Endodermal cell (in vitro differentiated cells): ENCODE measurements around the gene RPL22L1. TPM values are rescaled to one million over a fixed set of nuclear protein-coding genes. Genes with fewer than 3 reads are reported as not detected.
"Not testable (repeated sequence)": the region's sequence is repeated elsewhere in the genome, so short reads cannot be mapped to it uniquely, and the experiment has no call there.

ENCODE experiments used
- DNase-seq: peaks from one replicate; pipeline ENCODE4 v3.0.0-alpha.2; 2017
- H3K27ac ChIP-seq: 2 replicates; pipeline ENCODE4 v1.5.1; 2013; ENCODE audit warnings: mild to moderate bottlenecking, low read depth, low read length, moderate library complexity
- H3K27me3 ChIP-seq: 2 replicates; pipeline ENCODE4 v1.6.1; 2013; ENCODE audit warnings: mild to moderate bottlenecking, low read length, moderate library complexity; ENCODE audit not compliant: insufficient read depth, control insufficient read depth, poor library complexity, severe bottlenecking
- H3K36me3 ChIP-seq: 2 replicates; pipeline ENCODE4 v1.7.0; 2013; ENCODE audit warnings: mild to moderate bottlenecking, low read length, moderate library complexity; ENCODE audit not compliant: control insufficient read depth, insufficient read depth
- H3K4me1 ChIP-seq: one replicate; pipeline ENCODE4 v1.7.0; 2013; ENCODE audit warnings: low read length; ENCODE audit not compliant: control insufficient read depth, insufficient read depth
- H3K4me3 ChIP-seq: 2 replicates; pipeline ENCODE4 v1.5.1; 2013; ENCODE audit warnings: mild to moderate bottlenecking, low read length, moderate library complexity
- H3K9ac ChIP-seq: 2 replicates; pipeline ENCODE4 v1.6.1; 2013; ENCODE audit warnings: mild to moderate bottlenecking, low read length, moderate library complexity; ENCODE audit not compliant: poor library complexity, severe bottlenecking; ENCODE audit errors: extremely low read depth
- H3K9me3 ChIP-seq: 2 replicates; pipeline ENCODE4 v1.6.1; 2013; ENCODE audit warnings: mild to moderate bottlenecking, low read length, moderate library complexity; ENCODE audit not compliant: control insufficient read depth
- H3K27ac Mint-ChIP-seq: 2 replicates; pipeline ENCODE4 v1.8.0; 2020; ENCODE audit warnings: mixed read lengths
- H3K27me3 Mint-ChIP-seq: 2 replicates; pipeline ENCODE4 v1.8.0; 2021; ENCODE audit warnings: mild to moderate bottlenecking, mixed read lengths; ENCODE audit not compliant: insufficient read depth
- H3K36me3 Mint-ChIP-seq: 2 replicates; pipeline ENCODE4 v1.8.0; 2020; ENCODE audit warnings: low read depth, mixed read lengths
- H3K4me1 Mint-ChIP-seq: 2 replicates; pipeline ENCODE4 v1.8.0; 2020; ENCODE audit warnings: mixed read lengths
- H3K4me3 Mint-ChIP-seq: 2 replicates; pipeline ENCODE4 v1.8.0; 2020; ENCODE audit warnings: mild to moderate bottlenecking, moderate library complexity, mixed read lengths
- H3K9me3 Mint-ChIP-seq: 2 replicates; pipeline ENCODE4 v1.8.0; 2020; ENCODE audit warnings: mild to moderate bottlenecking, mixed read lengths
- CTCF ChIP-seq: fragments of 200-600 bp; sonication (generic); conservative IDR thresholded peaks from 2 replicates; pipeline ENCODE4 v1.5.0; 2021; ENCODE audit warnings: antibody characterized with exemption, mild to moderate bottlenecking
- WGBS, 2 experiments: methylation state at CpG; one replicate each; pipeline versions ENCODE4 v1.1.5 to v1.1.7; 2013; ENCODE audit warnings: missing lambda C conversion rate in 2 of 2, mixed read lengths in 1 of 2; ENCODE audit not compliant: insufficient coverage in 1 of 2, insufficient read length in 1 of 2; 5-methylcytosine and 5-hydroxymethylcytosine counted together
- total RNA-seq, 2 donors: library from RNA; stranded (reverse); fragmentation: NEBNext Ultra II Directional in 1 of 2; extraction: Animal tissue kit (Norgen Biotek cat#: 25700) in 1 of 2; gene quantifications; 2 replicates in 1 of 2; 3 replicates in 1 of 2; pipeline ENCODE4 v1.2.1, GENCODE V29; 2021

Gene RPL22L1
- total RNA-seq, 2 donors from 2014 or later = 98.0 to 119 TPM

GRCh38 chr3:170829546-170830272, 40.3 kb downstream of the RPL22L1 start:
- H3K36me3 Mint-ChIP-seq = peaks cover under 1% of the 10 kb centered on the region
- Histone ChIP-seq H3K36me3 (no peaks in the 10 kb centered on the region), H3K27ac (no peak overlapping the region), H3K4me1 (peaks cover 7% of the 10 kb centered on the region), H3K4me3 (no peak overlapping the region), H3K9me3 (peaks cover 4% of the 10 kb centered on the region), H3K9ac (no peak overlapping the region), H3K27me3 (no peaks in the 10 kb centered on the region)
- WGBS, 2 experiments = 85 to 90% methylated on average over 8 to 9 of the region's 9 CpGs
- no peaks in the 10 kb centered on the region for H3K9me3 Mint-ChIP-seq
- no peaks in the 10 kb centered on the region for H3K27me3 Mint-ChIP-seq
- H3K27ac Mint-ChIP-seq = peak overlapping the region; percentile 72
- peak; percentile 56 for DNase-seq
- no peak overlapping the region for H3K4me3 Mint-ChIP-seq
- no peak for TF ChIP-seq CTCF
- peaks cover 58% of the 10 kb centered on the region for H3K4me1 Mint-ChIP-seq

GRCh38 chr3:170826047-170826446, 43.9 kb downstream of the RPL22L1 start:
- H3K9me3 Mint-ChIP-seq = peaks cover 27% of the 10 kb centered on the region
- Histone ChIP-seq H3K36me3 (no peaks in the 10 kb centered on the region), H3K27ac (no peak overlapping the region), H3K4me3 (no peak overlapping the region), H3K4me1 (peaks cover 7% of the 10 kb centered on the region), H3K9ac (no peak overlapping the region), H3K9me3 (peaks cover 24% of the 10 kb centered on the region), H3K27me3 (no peaks in the 10 kb centered on the region)
- no peak for TF ChIP-seq CTCF
- peak; percentile 71 for DNase-seq
- peaks cover 27% of the 10 kb centered on the region for H3K36me3 Mint-ChIP-seq
- H3K27ac Mint-ChIP-seq = peak overlapping the region; percentile 28
- no peaks in the 10 kb centered on the region for H3K27me3 Mint-ChIP-seq
- WGBS, 2 experiments = 57 to 59% methylated on average over 1 to 2 of the region's 2 CpGs
- peaks cover 52% of the 10 kb centered on the region for H3K4me1 Mint-ChIP-seq
- H3K4me3 Mint-ChIP-seq = peak overlapping the region; percentile 15

GRCh38 chr3:170823562-170823961, 46.4 kb downstream of the RPL22L1 start:
- DNase-seq, H3K9ac ChIP-seq, H3K27me3 ChIP-seq, H3K4me1 ChIP-seq, H3K27ac Mint-ChIP-seq, H3K36me3 ChIP-seq, H3K27ac ChIP-seq, H3K27me3 Mint-ChIP-seq: not testable (repeated sequence)
- peak overlapping the region; percentile 39 for H3K4me3 Mint-ChIP-seq
- H3K9me3 ChIP-seq = peaks cover 24% of the 10 kb centered on the region
- H3K4me3 ChIP-seq = peak overlapping the region; percentile 9
- peaks cover 27% of the 10 kb centered on the region for H3K36me3 Mint-ChIP-seq
- peaks cover 62% of the 10 kb centered on the region for H3K4me1 Mint-ChIP-seq
- peaks cover 27% of the 10 kb centered on the region for H3K9me3 Mint-ChIP-seq
- 96% methylated on average over 2 of the region's 2 CpGs; no CpG with 5 or more reads in 1 of the 2 experiments for WGBS, 2 experiments

GRCh38 chr3:170818325-170818724, 51.7 kb downstream of the RPL22L1 start:
- H3K4me1 ChIP-seq = peaks cover 20% of the 10 kb centered on the region
- peaks cover 90% of the 10 kb centered on the region for H3K4me1 Mint-ChIP-seq
- not testable (repeated sequence) for DNase-seq, H3K9me3 ChIP-seq, H3K27me3 Mint-ChIP-seq, H3K36me3 ChIP-seq, H3K4me3 ChIP-seq, H3K27ac ChIP-seq, H3K9ac ChIP-seq, H3K27me3 ChIP-seq
- no CpG with 5 or more reads among the region's 1 CpG for WGBS, 2 experiments
- H3K4me3 Mint-ChIP-seq = peak overlapping the region; percentile 21
- H3K9me3 Mint-ChIP-seq = peaks cover 18% of the 10 kb centered on the region
- H3K27ac Mint-ChIP-seq = peak overlapping the region; percentile 95
- peaks cover 15% of the 10 kb centered on the region for H3K36me3 Mint-ChIP-seq

- Mint-ChIP-seq H3K27ac (peak overlapping the region; percentile 95), H3K4me3 (peak overlapping the region; percentile 21), H3K4me1 (peaks cover 96% of the 10 kb centered on the region)
- Histone ChIP-seq H3K9ac (peak overlapping the region; percentile 32), H3K4me1 (peaks cover 22% of the 10 kb centered on the region), H3K4me3 (peak overlapping the region; percentile 38)
- H3K27ac ChIP-seq, H3K27me3 Mint-ChIP-seq, H3K9me3 Mint-ChIP-seq, H3K27me3 ChIP-seq, H3K36me3 ChIP-seq, H3K9me3 ChIP-seq, H3K36me3 Mint-ChIP-seq: not testable (repeated sequence)
- DNase-seq = peak; percentile 75
- WGBS, 2 experiments = 10% methylated on average over 2 of the region's 2 CpGs; no CpG with 5 or more reads in 1 of the 2 experiments
These were observed 52.5 kb downstream of the RPL22L1 start for GRCh38 chr3:170817471-170817870.
